Heart left ventricle (tissue), 16 donors: ENCODE results near the gene CEBPA. TPM values are rescaled to one million over a fixed set of nuclear protein-coding genes. Genes with fewer than 3 reads are reported as not detected.
"Not testable (repeated sequence)": the region's sequence is repeated elsewhere in the genome, so short reads cannot be mapped to it uniquely, and the experiment has no call there.

Source experiments
- ATAC-seq, 4 donors: fragments of 200-7000 bp; cut with Tn5 transposase; one replicate each; pipeline ENCODE4 v1.9.1; 2020 to 2022; ENCODE audit warnings: moderate library complexity in 4 of 4, mild to moderate bottlenecking in 3 of 4, moderate number of reproducible peaks in 1 of 4
- DNase-seq, 5 donors: peaks; one replicate each; pipeline ENCODE4 v3.0.0-alpha.2; 2020
- H3K27ac ChIP-seq, 12 donors: fragments of 200-600 bp; sonication (generic) in 4 of 12; one replicate each; pipeline versions ENCODE4 v1.5.0 to v1.8.0; 2016 to 2022; ENCODE audit warnings: mild to moderate bottlenecking in 2 of 12
- H3K27me3 ChIP-seq, 9 donors: fragments of 200-600 bp; sonication (generic) in 2 of 9; one replicate each; pipeline versions ENCODE4 v1.5.1 to v1.8.0; 2016 to 2022; ENCODE audit warnings: mild to moderate bottlenecking in 3 of 9
- H3K36me3 ChIP-seq, 9 donors: fragments of 200-600 bp; sonication (generic) in 2 of 9; one replicate each; pipeline versions ENCODE4 v1.5.0 to v1.8.0; 2018 to 2022; ENCODE audit warnings: mild to moderate bottlenecking in 2 of 9
- H3K4me1 ChIP-seq, 12 donors: fragments of 200-600 bp; sonication (generic) in 4 of 12; one replicate each; pipeline versions ENCODE4 v1.5.0 to v1.8.0; 2016 to 2022; ENCODE audit warnings: mild to moderate bottlenecking in 3 of 12
- H3K4me3 ChIP-seq, 12 donors: fragments of 200-600 bp; sonication (generic) in 4 of 12; one replicate each; pipeline versions ENCODE4 v1.5.0 to v1.8.0; 2017 to 2022; ENCODE audit warnings: mild to moderate bottlenecking in 9 of 12, moderate library complexity in 4 of 12
- H3K9me3 ChIP-seq, 12 donors: fragments of 200-600 bp; sonication (generic) in 4 of 12; one replicate each; pipeline versions ENCODE4 v1.5.0 to v1.8.0; 2016 to 2022; ENCODE audit warnings: mild to moderate bottlenecking in 1 of 12
- POLR2A ChIP-seq, 2 donors: fragments of 450-650 bp; IDR thresholded peaks; one replicate each; pipeline ENCODE4 v1.6.1; 2017; ENCODE audit warnings: antibody characterized with exemption in 2 of 2, mild to moderate bottlenecking in 2 of 2, moderate library complexity in 2 of 2
- WGBS, 4 donors: extraction: QIAGEN DNeasy Blood & Tissue Kit in 2 of 4; methylation state at CpG; one replicate each; pipeline versions ENCODE4 v1.1.5 to v1.1.7; 2013 to 2018; 5-methylcytosine and 5-hydroxymethylcytosine counted together
- intact Hi-C, 10 donors: fragments of 100-400 bp; cut with DNase I; formaldehyde crosslinking; loops; one replicate each; pipeline versions ENCODE4 v1.11.1 to v1.14.2; 2022
- polyA plus RNA-seq, 2 donors: library from polyadenylated mRNA; stranded (reverse); fragments of 200-250 nt; gene quantifications; one replicate each; pipeline ENCODE4 v1.2.3, GENCODE V29; 2013
- total RNA-seq, 9 donors: library from RNA; depleted of rRNA in 2 of 9; stranded (reverse); fragments of >200 nt in 2 of 9; fragmentation: NEBNext Ultra II Directional in 3 of 9; extraction: Animal tissue kit (Norgen Biotek cat#: 25700) in 3 of 9; gene quantifications; one replicate each; pipeline versions ENCODE4 v1.1.0 to v1.2.4, GENCODE V29; 2016 to 2023
- TF ChIP-seq, protein P1 (sequence below), 12 donors: fragments of 200-600 bp; sonication (generic) in 4 of 12; IDR thresholded peaks; one replicate each; pipeline versions ENCODE4 v1.5.0 to v1.8.0; 2018 to 2022; ENCODE audit warnings: antibody characterized with exemption in 12 of 12, mild to moderate bottlenecking in 5 of 12
- donor health status: ischemic (EF 13 %, LVEDD 7.1; RV severe dilation, severe dysfunction).
- donor health status: healthy with polysubstance abuse.
- donor health status: DM: no; HTN: yes; CAD: no.
- donor health status: DM: no; HTN: no; CAD: no.
- donor health status: ischemic (EF 25% LVEDD 6.9; RV normal size, moderate dysfunction).
- donor health status: ischemic (EF 25% LVEDD 5.7; RV mildly dilated, moderate dysfunction).
- donor health status: healthy.
- donor health status: DM: yes; HTN: yes; CAD: no.
- donor health status: ischemic (EF 35%, LVEDD 5.7; RV mildly dilated, moderate dysfunction).
- donor health status: nonischemic (EF 11% LVEDD 7.7; RV severe dilation, severe dysfunction).
- donor health status: DM: yes; HTN: yes; CAD: no.
- donor health status: PGD.
- donor health status: ischemic (EF 29% LVEDD 5.4; RV normal size, mild dysfunction).
- donor health status: nonischemic (EF 23%, LVEDD 6.1; RV moderate dilation, normal function).

The CEBPA gene
- total and polyA plus RNA-seq, 11 donors: 0.69 to 40.1 (median 2.5) TPM

DNA sequence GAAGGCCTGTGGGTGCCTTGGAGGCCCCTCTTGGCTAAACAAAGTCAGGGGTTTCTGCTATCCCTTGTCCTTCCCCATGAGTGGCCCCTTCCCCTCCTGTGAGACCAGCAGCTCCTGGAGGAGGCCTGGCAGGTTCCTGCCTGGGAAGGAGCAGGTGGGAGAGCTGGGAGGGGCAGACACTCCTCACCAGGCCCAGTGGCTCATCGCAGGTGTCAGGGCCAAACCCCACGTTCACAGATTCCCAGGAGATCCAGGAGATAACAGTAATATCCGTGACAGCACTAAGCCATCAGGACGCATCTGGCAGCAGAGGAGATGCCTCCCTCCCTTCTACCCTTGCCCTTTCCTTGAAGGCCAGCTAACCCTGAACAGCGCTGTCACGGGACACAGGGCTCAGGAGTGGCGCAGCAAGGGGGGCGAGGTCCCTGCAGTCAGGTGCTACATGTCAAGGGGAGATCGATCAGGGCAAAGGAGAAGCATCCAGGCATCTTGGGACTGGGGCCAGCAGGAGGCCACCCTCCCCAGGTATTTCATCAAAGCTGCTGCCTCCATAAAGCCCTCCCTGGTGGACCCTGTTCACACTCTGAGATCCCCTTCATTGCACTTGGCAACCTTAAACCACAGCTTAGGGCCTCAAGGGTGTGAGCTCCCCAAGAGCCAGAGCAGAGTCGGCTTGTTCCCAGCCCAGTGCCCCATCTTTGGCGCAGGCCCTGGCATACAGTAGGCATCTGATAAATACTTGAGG is 4.8 kb downstream of the CEBPA start:
- no peak for ATAC-seq
- WGBS, 4 donors: 70 to 86% (median 77%) methylated on average over 9 to 11 of the region's 11 CpGs
- H3K27ac ChIP-seq: no peak overlapping the region
- no peak for TF ChIP-seq POLR2A (IDR thresholded peaks at IDR 0.05)
- TF ChIP-seq, protein P1, sequence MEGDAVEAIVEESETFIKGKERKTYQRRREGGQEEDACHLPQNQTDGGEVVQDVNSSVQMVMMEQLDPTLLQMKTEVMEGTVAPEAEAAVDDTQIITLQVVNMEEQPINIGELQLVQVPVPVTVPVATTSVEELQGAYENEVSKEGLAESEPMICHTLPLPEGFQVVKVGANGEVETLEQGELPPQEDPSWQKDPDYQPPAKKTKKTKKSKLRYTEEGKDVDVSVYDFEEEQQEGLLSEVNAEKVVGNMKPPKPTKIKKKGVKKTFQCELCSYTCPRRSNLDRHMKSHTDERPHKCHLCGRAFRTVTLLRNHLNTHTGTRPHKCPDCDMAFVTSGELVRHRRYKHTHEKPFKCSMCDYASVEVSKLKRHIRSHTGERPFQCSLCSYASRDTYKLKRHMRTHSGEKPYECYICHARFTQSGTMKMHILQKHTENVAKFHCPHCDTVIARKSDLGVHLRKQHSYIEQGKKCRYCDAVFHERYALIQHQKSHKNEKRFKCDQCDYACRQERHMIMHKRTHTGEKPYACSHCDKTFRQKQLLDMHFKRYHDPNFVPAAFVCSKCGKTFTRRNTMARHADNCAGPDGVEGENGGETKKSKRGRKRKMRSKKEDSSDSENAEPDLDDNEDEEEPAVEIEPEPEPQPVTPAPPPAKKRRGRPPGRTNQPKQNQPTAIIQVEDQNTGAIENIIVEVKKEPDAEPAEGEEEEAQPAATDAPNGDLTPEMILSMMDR (IDR thresholded peaks at IDR 0.05): no peak
- no peaks in the 10 kb centered on the region for H3K36me3 ChIP-seq
- H3K4me3 ChIP-seq: no peak overlapping the region
- peak in 1 of 5 donors; percentile 49 for DNase-seq
- no peaks in the 10 kb centered on the region for H3K9me3 ChIP-seq
- intact Hi-C loops: no loop called here
- H3K27me3 ChIP-seq: peaks cover 0 to 51% (median 18%) of the 10 kb centered on the region in 9 donors
- H3K4me1 ChIP-seq: peaks cover 0 to 47% (median 6%) of the 10 kb centered on the region in 12 donors

DNA sequence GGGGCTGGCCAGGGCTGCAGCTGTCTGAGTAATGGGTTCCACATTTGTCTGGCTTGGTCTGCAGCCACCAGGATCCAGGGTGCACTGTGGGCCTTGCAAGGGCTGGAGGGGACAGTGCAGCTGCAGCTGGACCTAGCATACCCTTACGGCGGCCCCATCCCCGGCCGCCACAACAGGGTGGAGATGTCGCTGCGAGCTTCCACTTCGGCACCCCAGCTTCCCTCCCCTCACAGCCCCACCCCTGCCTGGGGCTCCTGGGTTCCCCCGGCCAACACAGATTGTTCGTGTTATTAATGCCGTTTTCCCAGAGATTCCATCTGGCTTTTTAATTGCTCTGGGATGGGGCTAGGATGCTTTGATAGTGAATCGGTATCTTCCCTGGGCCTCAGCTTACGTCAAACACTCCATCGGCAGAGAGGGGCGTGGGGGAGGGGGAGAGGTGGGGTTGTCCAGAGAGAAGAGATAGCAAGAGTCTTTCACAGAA is 5.8 kb downstream of the CEBPA start:
- TF ChIP-seq, protein P1 (IDR thresholded peaks at IDR 0.05): no peak
- TF ChIP-seq POLR2A (IDR thresholded peaks at IDR 0.05): no peak
- intact Hi-C loops: no loop called here
- Histone ChIP-seq H3K9me3 (no peaks in the 10 kb centered on the region), H3K36me3 (no peaks in the 10 kb centered on the region), H3K4me1 (peaks cover 0 to 52% (median 6%) of the 10 kb centered on the region in 12 donors), H3K27me3 (peaks cover 0 to 48% (median 18%) of the 10 kb centered on the region in 9 donors), H3K27ac (no peak overlapping the region), H3K4me3 (no peak overlapping the region)
- WGBS, 4 donors: 58 to 69% (median 63%) methylated on average over 14 of the region's 14 CpGs
- DNase-seq (peak in 1 of 5 donors; percentile 56), ATAC-seq (no peak)

DNA sequence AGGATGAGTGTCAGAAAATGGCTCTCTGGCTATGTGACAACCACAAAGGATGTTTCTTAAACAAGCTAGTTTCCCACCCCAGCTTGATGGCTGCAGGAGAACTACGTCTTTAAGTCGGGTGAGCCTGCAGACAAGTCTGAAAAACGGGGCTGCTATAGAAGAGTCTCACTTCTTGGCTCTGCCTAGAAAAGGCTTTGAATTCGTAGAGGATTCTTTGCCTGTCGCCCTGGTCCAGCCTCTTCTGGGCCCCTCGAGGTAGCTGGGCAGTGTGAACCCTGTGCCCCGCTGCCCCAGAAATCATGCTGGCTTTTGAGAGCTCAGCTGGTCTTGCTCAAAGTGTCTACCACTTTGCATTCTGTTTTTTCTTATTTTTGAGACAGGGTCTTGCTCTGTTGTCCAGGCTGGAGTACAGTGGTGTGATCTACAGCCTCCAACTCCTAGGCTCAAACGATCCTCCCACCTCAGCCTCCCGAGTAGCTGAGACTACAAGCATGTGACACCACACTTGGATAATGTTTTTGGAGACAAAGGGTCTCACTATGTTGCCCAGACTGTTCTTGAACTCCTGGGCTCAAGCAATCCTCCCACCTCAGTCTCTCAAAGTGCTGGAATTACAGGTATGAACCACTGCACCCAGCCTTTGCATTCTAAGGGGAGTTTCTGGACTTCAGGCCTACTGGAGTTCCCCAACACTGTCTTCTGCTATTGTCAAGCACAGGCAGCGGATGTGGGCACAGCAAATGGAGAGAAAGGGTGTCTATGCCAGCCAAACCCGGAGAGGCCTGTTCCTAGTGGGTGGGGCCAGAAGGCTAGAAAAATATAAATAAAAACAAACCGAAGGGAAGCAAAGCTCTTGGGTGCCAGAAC is 6.5 kb downstream of the CEBPA start:
- H3K4me1 ChIP-seq: peaks cover 0 to 48% (median under 1%) of the 10 kb centered on the region in 12 donors
- DNase-seq (peak in 1 of 5 donors; percentile 40), ATAC-seq (no peak)
- no peaks in the 10 kb centered on the region for H3K36me3 ChIP-seq
- intact Hi-C loops: no loop called here
- peaks cover 0 to 44% (median 14%) of the 10 kb centered on the region in 9 donors for H3K27me3 ChIP-seq
- H3K4me3 ChIP-seq: no peak overlapping the region
- TF ChIP-seq, protein P1 (IDR thresholded peaks at IDR 0.05): no peak
- TF ChIP-seq POLR2A (IDR thresholded peaks at IDR 0.05): no peak
- 81 to 87% (median 83%) methylated on average over 12 of the region's 12 CpGs for WGBS, 4 donors
- no peak overlapping the region for H3K27ac ChIP-seq
- H3K9me3 ChIP-seq: no peaks in the 10 kb centered on the region

DNA sequence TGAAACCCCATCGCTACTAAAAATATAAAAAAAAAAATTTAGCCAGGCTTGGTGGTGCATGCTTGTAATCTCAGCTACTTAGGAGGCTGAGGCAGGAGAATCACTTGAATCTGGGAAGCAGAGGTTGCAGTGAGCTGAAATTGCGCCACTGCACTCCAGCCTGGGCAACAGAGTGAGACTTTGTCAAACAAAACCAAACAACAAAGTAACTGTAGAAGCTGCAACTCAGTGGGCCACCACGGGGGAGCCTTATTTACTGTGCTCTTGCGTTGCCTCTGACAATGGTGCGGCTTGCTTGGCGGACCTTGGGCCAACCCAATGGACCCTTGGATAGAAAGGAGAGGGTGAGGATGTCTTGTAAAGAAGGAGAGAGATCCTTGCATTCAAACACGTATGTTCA is 7.3 kb downstream of the CEBPA start:
- Histone ChIP-seq H3K4me1 (peaks cover 0 to 41% (median 0%) of the 10 kb centered on the region in 12 donors), H3K27me3 (peaks cover 0 to 41% (median 8%) of the 10 kb centered on the region in 9 donors)
- H3K4me3 ChIP-seq, ATAC-seq, H3K36me3 ChIP-seq, H3K27ac ChIP-seq, H3K9me3 ChIP-seq, intact Hi-C loops: not testable (repeated sequence)
- 89 to 94% (median 91%) methylated on average over 7 of the region's 7 CpGs for whole genome bisulfite sequencing, 4 donors
- DNase-seq: peak in 1 of 5 donors; percentile 4
